Fibroblast of upper back skin (primary cell): ENCODE data around the gene APC.
"Not testable (repeated sequence)": the region's sequence is repeated elsewhere in the genome, so short reads cannot be mapped to it uniquely, and the experiment has no call there.

Source experiments
- DNase-seq: peaks from one replicate; pipeline ENCODE4 v3.0.0-alpha.2; 2013

Gene APC

GRCh38 chr5:112787896-112788295 lies 50.2 kb downstream of the APC start:
- no peak for DNase-seq

- peak; percentile 15 for DNase-seq
Measured at GRCh38 chr5:112793201-112793600, 55.5 kb downstream of the APC start.

- no peak for DNase-seq
Measured at GRCh38 chr5:112794410-112794809, 56.7 kb downstream of the APC start.

GRCh38 chr5:112795342-112795741 lies 57.7 kb downstream of the APC start:
- no peak for DNase-seq

GRCh38 chr5:112795944-112796678 lies 58.4 kb downstream of the APC start:
- DNase-seq = peak; percentile 43

- DNase-seq = no peak
Measured at GRCh38 chr5:112799661-112800060, 62.0 kb downstream of the APC start.

GRCh38 chr5:112800891-112801290 lies 63.2 kb downstream of the APC start:
- no peak for DNase-seq

GRCh38 chr5:112811023-112811422 lies 73.3 kb downstream of the APC start:
- DNase-seq = no peak

GRCh38 chr5:112812549-112812948 lies 74.9 kb downstream of the APC start:
- DNase-seq = no peak

GRCh38 chr5:112820246-112820645 lies 82.6 kb downstream of the APC start:
- DNase-seq = no peak

GRCh38 chr5:112822456-112822855 lies 84.8 kb downstream of the APC start:
- DNase-seq = peak; percentile 13

- DNase-seq = no peak
Measured at GRCh38 chr5:112823181-112823580, 85.5 kb downstream of the APC start.

- DNase-seq = no peak
Measured at GRCh38 chr5:112823656-112824055, 86.0 kb downstream of the APC start.

GRCh38 chr5:112824197-112824596 lies 86.5 kb downstream of the APC start:
- no peak for DNase-seq

GRCh38 chr5:112830378-112830777 lies 92.7 kb downstream of the APC start:
- DNase-seq = no peak

- no peak for DNase-seq
Measured at GRCh38 chr5:112833971-112834370, 96.3 kb downstream of the APC start.

- no peak for DNase-seq
Measured at GRCh38 chr5:112844489-112844888, 106.8 kb downstream of the APC start.

- DNase-seq = no peak
Measured at GRCh38 chr5:112846556-112846955, 108.9 kb downstream of the APC start.

- no peak for DNase-seq
Measured at GRCh38 chr5:112847306-112847705, 109.6 kb downstream of the APC start.

GRCh38 chr5:112848116-112848811 lies 110.6 kb downstream of the APC start:
- DNase-seq = peak; percentile 71

- DNase-seq = no peak
Measured at GRCh38 chr5:112849912-112850311, 112.2 kb downstream of the APC start.

- no peak for DNase-seq
Measured at GRCh38 chr5:112854651-112855050, 117.0 kb downstream of the APC start.

GRCh38 chr5:112857866-112858265 lies 120.2 kb downstream of the APC start:
- DNase-seq = peak; percentile 11

- DNase-seq = not testable (repeated sequence)
Measured at GRCh38 chr5:112860571-112860928, 122.9 kb downstream of the APC start.
